Loucy (cell line): Measurements from ENCODE around the gene CTNNBIP1.
A peak's percentile ranks its signal among the peaks of the same experiment; 100 is the strongest.

Experiments
- H2AFZ ChIP-seq: fragments of 200-600 bp; sonication (generic); 2 replicates; pipeline ENCODE4 v1.6.0; 2016; ENCODE audit warnings: antibody characterized with exemption, mild to moderate bottlenecking, low read length, moderate library complexity
- H3F3A ChIP-seq: fragments of 200-600 bp; 2 replicates; pipeline ENCODE4 v1.6.0; 2016; ENCODE audit warnings: antibody characterized with exemption, low read depth, mild to moderate bottlenecking
- H3K27me3 ChIP-seq: fragments of 200-600 bp; sonication (generic); 2 replicates; pipeline ENCODE4 v1.6.1; 2014; ENCODE audit warnings: low read length, mild to moderate bottlenecking; ENCODE audit not compliant: insufficient read depth, poor library complexity, severe bottlenecking
- H3K36me3 ChIP-seq: fragments of 200-600 bp; sonication (generic); 2 replicates; pipeline ENCODE4 v1.6.1; 2016; ENCODE audit warnings: low read length; ENCODE audit not compliant: insufficient read depth
- H3K4me1 ChIP-seq: fragments of 200-600 bp; sonication (generic); 2 replicates; pipeline ENCODE4 v1.5.1; 2014; ENCODE audit warnings: low read length, mild to moderate bottlenecking; ENCODE audit not compliant: insufficient read depth, poor library complexity, severe bottlenecking
- H3K4me2 ChIP-seq: fragments of 200-600 bp; sonication (generic); 2 replicates; pipeline ENCODE4 v1.6.0; 2014; ENCODE audit warnings: antibody characterized with exemption, low read length, low read depth, mild to moderate bottlenecking; ENCODE audit not compliant: poor library complexity, severe bottlenecking
- H3K4me3 ChIP-seq: fragments of 200-600 bp; sonication (generic); 2 replicates; pipeline ENCODE4 v1.5.1; 2014; ENCODE audit warnings: low read length, mild to moderate bottlenecking, mixed read lengths; ENCODE audit not compliant: poor library complexity, severe bottlenecking
- H3K79me2 ChIP-seq: fragments of 200-600 bp; sonication (generic); 2 replicates; pipeline ENCODE4 v1.6.1; 2014; ENCODE audit warnings: low read length; ENCODE audit not compliant: insufficient read depth
- H3K9ac ChIP-seq: fragments of 200-600 bp; sonication (generic); 2 replicates; pipeline ENCODE4 v1.6.0; 2014; ENCODE audit warnings: mild to moderate bottlenecking, low read depth, low read length, moderate library complexity; ENCODE audit not compliant: poor library complexity, severe bottlenecking
- H3K9me2 ChIP-seq: fragments of 200-600 bp; sonication (generic); replicated peaks from 2 replicates; pipeline ENCODE4 v1.6.1; 2016; ENCODE audit warnings: low read depth, low read length, mixed read lengths
- H3K9me3 ChIP-seq: fragments of 200-600 bp; sonication (generic); 2 replicates; pipeline ENCODE4 v1.6.1; 2014; ENCODE audit warnings: mild to moderate bottlenecking, antibody characterized with exemption, low read length, low read depth; ENCODE audit not compliant: insufficient read depth
- H4K20me1 ChIP-seq: fragments of 200-600 bp; sonication (generic); 2 replicates; pipeline ENCODE4 v1.6.0; 2014; ENCODE audit warnings: antibody characterized with exemption, low read length, mild to moderate bottlenecking; ENCODE audit not compliant: insufficient read depth, poor library complexity, severe bottlenecking
- EZH2phosphoT487 ChIP-seq: fragments of 200-600 bp; IDR thresholded peaks from 2 replicates; pipeline ENCODE4 v1.6.1; 2018; ENCODE audit warnings: antibody characterized with exemption, mild to moderate bottlenecking, moderate library complexity, borderline replicate concordance
- TF ChIP-seq, protein P1 (sequence below): fragments of 200-600 bp; sonication (generic); conservative IDR thresholded peaks from 2 replicates; pipeline ENCODE4 v1.5.1; 2014; ENCODE audit warnings: mild to moderate bottlenecking, antibody characterized with exemption, low read length

CTNNBIP1 gene

DNA sequence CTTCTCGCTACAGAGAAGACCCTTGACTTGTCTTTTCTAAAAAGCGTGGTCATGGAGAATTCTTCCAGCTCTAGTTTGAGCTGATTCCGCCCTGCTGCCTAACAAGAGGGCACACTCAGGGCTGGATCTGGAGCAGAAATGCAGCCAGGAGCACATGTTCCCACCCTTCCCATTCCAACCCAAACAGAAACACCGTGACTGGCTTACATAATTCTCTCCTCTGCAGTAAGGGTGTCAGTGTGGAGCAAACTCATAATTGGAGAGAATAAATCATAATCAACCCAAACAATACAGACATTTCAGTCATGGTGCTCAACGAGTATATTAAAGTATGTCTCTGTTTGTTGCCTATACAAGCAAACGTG, 34.5 kb downstream of the CTNNBIP1 start:
- Histone ChIP-seq H2AFZ (no peak overlapping the region), H3K9ac (no peak overlapping the region), H3K4me1 (peaks cover 5% of the 10 kb centered on the region), H3K9me3 (no peaks in the 10 kb centered on the region), H4K20me1 (no peaks in the 10 kb centered on the region), H3K79me2 (no peaks in the 10 kb centered on the region), H3K36me3 (no peaks in the 10 kb centered on the region; the same call in 1 of the 2 replicates), H3K4me2 (no peak overlapping the region), H3K9me2 (no peaks in the 10 kb centered on the region), H3K27me3 (no peaks in the 10 kb centered on the region), H3F3A (no peaks in the 10 kb centered on the region), H3K4me3 (no peak overlapping the region)
- TF ChIP-seq EZH2phosphoT487: no peak
- TF ChIP-seq, protein P1, sequence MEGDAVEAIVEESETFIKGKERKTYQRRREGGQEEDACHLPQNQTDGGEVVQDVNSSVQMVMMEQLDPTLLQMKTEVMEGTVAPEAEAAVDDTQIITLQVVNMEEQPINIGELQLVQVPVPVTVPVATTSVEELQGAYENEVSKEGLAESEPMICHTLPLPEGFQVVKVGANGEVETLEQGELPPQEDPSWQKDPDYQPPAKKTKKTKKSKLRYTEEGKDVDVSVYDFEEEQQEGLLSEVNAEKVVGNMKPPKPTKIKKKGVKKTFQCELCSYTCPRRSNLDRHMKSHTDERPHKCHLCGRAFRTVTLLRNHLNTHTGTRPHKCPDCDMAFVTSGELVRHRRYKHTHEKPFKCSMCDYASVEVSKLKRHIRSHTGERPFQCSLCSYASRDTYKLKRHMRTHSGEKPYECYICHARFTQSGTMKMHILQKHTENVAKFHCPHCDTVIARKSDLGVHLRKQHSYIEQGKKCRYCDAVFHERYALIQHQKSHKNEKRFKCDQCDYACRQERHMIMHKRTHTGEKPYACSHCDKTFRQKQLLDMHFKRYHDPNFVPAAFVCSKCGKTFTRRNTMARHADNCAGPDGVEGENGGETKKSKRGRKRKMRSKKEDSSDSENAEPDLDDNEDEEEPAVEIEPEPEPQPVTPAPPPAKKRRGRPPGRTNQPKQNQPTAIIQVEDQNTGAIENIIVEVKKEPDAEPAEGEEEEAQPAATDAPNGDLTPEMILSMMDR: no peak

DNA sequence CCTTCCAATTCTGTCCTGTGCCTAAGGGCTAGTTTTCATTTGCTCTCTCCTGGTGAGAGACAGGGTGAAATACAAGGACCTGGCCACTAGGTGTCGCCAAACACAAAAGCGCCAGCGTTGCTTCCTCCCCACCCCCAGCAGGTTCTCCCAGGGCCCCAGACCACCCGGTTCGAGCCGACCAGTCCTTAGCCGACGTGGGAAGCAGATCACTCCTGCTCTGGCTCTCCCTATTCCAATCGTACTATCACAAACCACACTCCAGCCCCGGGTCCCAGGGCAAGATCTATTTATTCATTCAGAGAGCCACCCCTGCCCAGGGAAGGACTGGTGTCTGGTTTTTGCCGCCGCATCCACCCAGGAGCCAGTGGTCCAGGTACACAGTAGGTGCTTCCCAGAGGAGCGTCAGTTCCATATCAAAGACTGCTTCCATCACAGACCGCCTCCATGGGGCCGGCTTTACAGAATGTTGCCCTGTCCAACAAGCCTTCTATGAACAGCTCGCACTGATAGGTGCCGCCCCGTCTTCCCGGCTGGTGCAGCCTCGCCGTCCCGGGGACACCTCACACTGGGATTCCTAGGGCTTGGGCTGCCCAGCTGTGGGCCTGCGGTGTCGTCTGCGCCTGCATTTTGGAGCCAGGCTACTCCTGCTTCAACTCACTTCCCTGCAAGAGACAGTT, 35.0 kb downstream of the CTNNBIP1 start:
- H3K4me1 ChIP-seq: peaks cover 3% of the 10 kb centered on the region
- TF ChIP-seq, protein P1: peak; percentile 96
- no peak for TF ChIP-seq EZH2phosphoT487
- H3K9ac ChIP-seq: peak overlapping the region; percentile 40
- no peak overlapping the region for H3K4me3 ChIP-seq
- H3F3A ChIP-seq: no peaks in the 10 kb centered on the region
- H3K27me3 ChIP-seq: no peaks in the 10 kb centered on the region
- no peaks in the 10 kb centered on the region for H3K79me2 ChIP-seq
- no peak overlapping the region for H3K4me2 ChIP-seq
- H3K36me3 ChIP-seq: peaks cover 3% of the 10 kb centered on the region; the same call in 1 of the 2 replicates
- no peak overlapping the region for H2AFZ ChIP-seq
- no peaks in the 10 kb centered on the region for H3K9me2 ChIP-seq
- H3K9me3 ChIP-seq: no peaks in the 10 kb centered on the region
- no peaks in the 10 kb centered on the region for H4K20me1 ChIP-seq

DNA sequence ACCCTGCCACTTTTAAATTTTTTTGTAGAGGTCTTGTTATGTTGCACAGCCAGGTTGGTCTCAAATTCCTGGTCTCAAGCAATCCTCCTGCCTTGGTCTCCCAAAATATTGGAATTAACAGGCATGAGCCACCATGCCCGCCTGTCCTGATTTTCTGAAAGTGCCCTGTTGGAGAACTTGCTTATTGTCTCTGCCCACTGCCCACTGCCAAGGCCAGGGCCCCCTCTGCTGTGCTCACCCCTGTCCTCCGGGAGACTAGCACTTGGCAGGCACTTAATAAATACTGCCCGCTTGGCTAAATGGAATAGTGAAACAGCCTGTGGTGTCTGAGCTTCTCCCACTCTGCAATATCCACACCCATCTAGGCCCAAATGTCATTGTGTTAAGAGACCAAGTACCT, 35.7 kb downstream of the CTNNBIP1 start:
- Histone ChIP-seq H4K20me1 (no peaks in the 10 kb centered on the region), H3K27me3 (no peaks in the 10 kb centered on the region), H3K4me3 (no peak overlapping the region), H3K4me1 (peaks cover 3% of the 10 kb centered on the region), H3K36me3 (peaks cover 10% of the 10 kb centered on the region; the same call in 1 of the 2 replicates), H3K4me2 (no peak overlapping the region), H3K79me2 (no peaks in the 10 kb centered on the region), H3K9me2 (no peaks in the 10 kb centered on the region), H3F3A (no peaks in the 10 kb centered on the region), H3K9me3 (no peaks in the 10 kb centered on the region), H3K9ac (no peak overlapping the region), H2AFZ (no peak overlapping the region)
- TF ChIP-seq EZH2phosphoT487: no peak
- TF ChIP-seq, protein P1: no peak
